Esophagus squamous epithelium (tissue), 4 donors: ENCODE results near the gene RER1.

ENCODE experiments used
- POLR2A ChIP-seq, 4 donors: fragments of 450-650 bp; IDR thresholded peaks; one replicate each; pipeline ENCODE4 v1.6.1; 2017; ENCODE audit warnings: antibody characterized with exemption in 4 of 4, mild to moderate bottlenecking in 4 of 4, moderate library complexity in 3 of 4
- TF ChIP-seq, protein P1 (sequence below), 6 experiments: fragments of 450-650 bp in 4 of 6; fragments of 200-600 bp in 2 of 6; sonication (generic) in 2 of 6; IDR thresholded peaks; one replicate each; pipeline ENCODE4 v1.5.1; 2016 to 2019; ENCODE audit warnings: antibody characterized with exemption in 6 of 6, mild to moderate bottlenecking in 4 of 6, moderate library complexity in 4 of 6

- TF ChIP-seq, protein P1, sequence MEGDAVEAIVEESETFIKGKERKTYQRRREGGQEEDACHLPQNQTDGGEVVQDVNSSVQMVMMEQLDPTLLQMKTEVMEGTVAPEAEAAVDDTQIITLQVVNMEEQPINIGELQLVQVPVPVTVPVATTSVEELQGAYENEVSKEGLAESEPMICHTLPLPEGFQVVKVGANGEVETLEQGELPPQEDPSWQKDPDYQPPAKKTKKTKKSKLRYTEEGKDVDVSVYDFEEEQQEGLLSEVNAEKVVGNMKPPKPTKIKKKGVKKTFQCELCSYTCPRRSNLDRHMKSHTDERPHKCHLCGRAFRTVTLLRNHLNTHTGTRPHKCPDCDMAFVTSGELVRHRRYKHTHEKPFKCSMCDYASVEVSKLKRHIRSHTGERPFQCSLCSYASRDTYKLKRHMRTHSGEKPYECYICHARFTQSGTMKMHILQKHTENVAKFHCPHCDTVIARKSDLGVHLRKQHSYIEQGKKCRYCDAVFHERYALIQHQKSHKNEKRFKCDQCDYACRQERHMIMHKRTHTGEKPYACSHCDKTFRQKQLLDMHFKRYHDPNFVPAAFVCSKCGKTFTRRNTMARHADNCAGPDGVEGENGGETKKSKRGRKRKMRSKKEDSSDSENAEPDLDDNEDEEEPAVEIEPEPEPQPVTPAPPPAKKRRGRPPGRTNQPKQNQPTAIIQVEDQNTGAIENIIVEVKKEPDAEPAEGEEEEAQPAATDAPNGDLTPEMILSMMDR (IDR thresholded peaks at IDR 0.05), result no peak
- TF ChIP-seq POLR2A (IDR thresholded peaks at IDR 0.05), result no peak
Observed at GRCh38 chr1:2380816-2381591, 10.6 kb upstream of the RER1 start.
